ENCODE measurements around the gene DNASE2B. TPM values are rescaled to one million over a fixed set of nuclear protein-coding genes. Genes with fewer than 3 reads are reported as not detected.

Gene DNASE2B
- total RNA-seq, 2 donors from 2014 or later, result 0.85 to 8.6 TPM

GRCh38 chr1:84403347-84403746 lies 5.1 kb downstream of the DNASE2B start:
- intact Hi-C loops (cut with DNase I), result no loop called here
- 90% methylated on average over 2 of the region's 2 CpGs for WGBS
- no peak for DNase-seq (ENCODE audit: low spot score)
- peaks cover 4% of the 10 kb centered on the region for H3K4me1 ChIP-seq (replicated peaks)
- H3K9me3 ChIP-seq, result no peaks in the 10 kb centered on the region
- no peak for TF ChIP-seq POLR2A (IDR thresholded peaks at IDR 0.05)
- no peak for TF ChIP-seq POLR2AphosphoS5 (IDR thresholded peaks at IDR 0.05)
- TF ChIP-seq, protein P1, sequence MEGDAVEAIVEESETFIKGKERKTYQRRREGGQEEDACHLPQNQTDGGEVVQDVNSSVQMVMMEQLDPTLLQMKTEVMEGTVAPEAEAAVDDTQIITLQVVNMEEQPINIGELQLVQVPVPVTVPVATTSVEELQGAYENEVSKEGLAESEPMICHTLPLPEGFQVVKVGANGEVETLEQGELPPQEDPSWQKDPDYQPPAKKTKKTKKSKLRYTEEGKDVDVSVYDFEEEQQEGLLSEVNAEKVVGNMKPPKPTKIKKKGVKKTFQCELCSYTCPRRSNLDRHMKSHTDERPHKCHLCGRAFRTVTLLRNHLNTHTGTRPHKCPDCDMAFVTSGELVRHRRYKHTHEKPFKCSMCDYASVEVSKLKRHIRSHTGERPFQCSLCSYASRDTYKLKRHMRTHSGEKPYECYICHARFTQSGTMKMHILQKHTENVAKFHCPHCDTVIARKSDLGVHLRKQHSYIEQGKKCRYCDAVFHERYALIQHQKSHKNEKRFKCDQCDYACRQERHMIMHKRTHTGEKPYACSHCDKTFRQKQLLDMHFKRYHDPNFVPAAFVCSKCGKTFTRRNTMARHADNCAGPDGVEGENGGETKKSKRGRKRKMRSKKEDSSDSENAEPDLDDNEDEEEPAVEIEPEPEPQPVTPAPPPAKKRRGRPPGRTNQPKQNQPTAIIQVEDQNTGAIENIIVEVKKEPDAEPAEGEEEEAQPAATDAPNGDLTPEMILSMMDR (IDR thresholded peaks at IDR 0.05), result no peak
- H3K4me3 ChIP-seq, result no peak overlapping the region
- H3K27ac ChIP-seq, result no peak overlapping the region
- no peaks in the 10 kb centered on the region for H3K36me3 ChIP-seq
- no peaks in the 10 kb centered on the region for H3K27me3 ChIP-seq (replicated peaks; ENCODE audit: insufficient read depth)

GRCh38 chr1:84406346-84406861 lies 8.1 kb downstream of the DNASE2B start:
- H3K27ac ChIP-seq, result peak overlapping the region in 1 of 2 donors; percentile 51
- peaks cover 8% of the 10 kb centered on the region for H3K4me1 ChIP-seq (replicated peaks)
- H3K4me3 ChIP-seq, result no peak overlapping the region
- no peaks in the 10 kb centered on the region for H3K27me3 ChIP-seq (replicated peaks; ENCODE audit: insufficient read depth)
- 96% methylated on average over 1 of the region's 1 CpG for WGBS
- no peak for TF ChIP-seq POLR2AphosphoS5 (IDR thresholded peaks at IDR 0.05)
- TF ChIP-seq POLR2A (IDR thresholded peaks at IDR 0.05), result no peak
- TF ChIP-seq, protein P1 (IDR thresholded peaks at IDR 0.05), result no peak
- H3K36me3 ChIP-seq, result no peaks in the 10 kb centered on the region
- intact Hi-C loops (cut with DNase I), result no loop called here
- H3K9me3 ChIP-seq, result no peaks in the 10 kb centered on the region
- no peak for DNase-seq (ENCODE audit: low spot score)

DNA sequence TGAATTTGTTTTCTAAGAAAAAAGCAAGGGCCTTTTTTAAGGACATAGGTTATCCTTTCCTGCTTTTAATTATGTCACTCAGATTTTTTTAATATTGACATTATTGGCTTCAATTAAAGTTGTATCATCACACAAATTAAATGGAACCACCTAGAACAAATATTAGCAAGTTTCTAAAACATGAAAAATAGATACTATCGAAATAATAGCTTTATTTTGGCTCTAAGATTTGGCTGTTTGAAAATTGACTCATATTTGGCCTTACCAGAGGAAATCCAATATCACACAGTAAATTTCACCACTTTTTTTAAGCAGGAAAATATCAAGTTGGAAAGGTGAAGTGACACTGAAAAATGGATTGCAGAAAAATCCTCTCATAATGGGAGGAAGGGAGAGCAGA lies 9.2 kb downstream of the DNASE2B start:
- Histone ChIP-seq H3K4me1 (replicated peaks) (peaks cover 8% of the 10 kb centered on the region), H3K27ac (peak overlapping the region; percentile 6 to 51), H3K4me3 (no peak overlapping the region), H3K9me3 (no peaks in the 10 kb centered on the region), H3K27me3 (replicated peaks; ENCODE audit: insufficient read depth) (no peaks in the 10 kb centered on the region), H3K36me3 (no peaks in the 10 kb centered on the region)
- DNase-seq (ENCODE audit: low spot score), result no peak
- WGBS, result 42% methylated on average over 1 of the region's 1 CpG
- intact Hi-C loops (cut with DNase I), result no loop called here
- TF ChIP-seq POLR2A (IDR thresholded peaks at IDR 0.05) (no peak), POLR2AphosphoS5 (IDR thresholded peaks at IDR 0.05) (no peak)
- TF ChIP-seq, protein P1 (IDR thresholded peaks at IDR 0.05), result no peak

DNA sequence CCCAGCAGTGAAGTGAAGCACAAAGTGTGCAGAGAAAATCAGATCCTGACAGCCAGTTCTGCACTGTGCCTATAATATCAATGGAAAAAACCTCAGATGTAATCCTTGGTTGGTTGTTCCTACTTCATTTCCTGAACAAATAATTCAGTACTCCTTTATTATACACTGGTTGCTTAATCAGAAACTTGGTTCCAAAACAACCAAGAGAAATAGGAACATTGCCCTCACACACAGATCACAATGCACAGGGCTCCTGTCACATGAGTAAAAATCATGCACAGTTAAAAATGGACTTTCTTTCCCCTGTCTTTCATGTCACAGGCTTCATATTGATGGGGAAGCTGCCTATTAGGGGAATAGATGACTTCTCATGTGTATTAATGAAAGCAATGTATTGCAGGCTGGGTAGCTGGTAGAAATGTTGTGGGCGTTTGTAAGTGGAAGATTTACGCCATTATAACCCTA lies 9.7 kb downstream of the DNASE2B start:
- H3K4me1 ChIP-seq (replicated peaks), result peaks cover 8% of the 10 kb centered on the region
- TF ChIP-seq, protein P1 (IDR thresholded peaks at IDR 0.05), result no peak
- TF ChIP-seq POLR2AphosphoS5 (IDR thresholded peaks at IDR 0.05), result peak; percentile 71
- TF ChIP-seq POLR2A (IDR thresholded peaks at IDR 0.05), result no peak
- peak; percentile 27 for DNase-seq (ENCODE audit: low spot score)
- H3K9me3 ChIP-seq, result no peaks in the 10 kb centered on the region
- intact Hi-C loops (cut with DNase I), result no loop called here
- no peak overlapping the region for H3K4me3 ChIP-seq
- H3K27ac ChIP-seq, result peak overlapping the region; percentile 30 to 51
- H3K36me3 ChIP-seq, result no peaks in the 10 kb centered on the region
- WGBS, result 85% methylated on average over 2 of the region's 2 CpGs
- no peaks in the 10 kb centered on the region for H3K27me3 ChIP-seq (replicated peaks; ENCODE audit: insufficient read depth)

- peaks cover 8% of the 10 kb centered on the region for H3K4me1 ChIP-seq (replicated peaks)
- no peaks in the 10 kb centered on the region for H3K27me3 ChIP-seq (replicated peaks; ENCODE audit: insufficient read depth)
- TF ChIP-seq POLR2A (IDR thresholded peaks at IDR 0.05) (no peak), POLR2AphosphoS5 (IDR thresholded peaks at IDR 0.05) (no peak)
- TF ChIP-seq, protein P1 (IDR thresholded peaks at IDR 0.05), result no peak
- WGBS, result 12% methylated on average over 2 of the region's 2 CpGs
- H3K9me3 ChIP-seq, result no peaks in the 10 kb centered on the region
- intact Hi-C loops (cut with DNase I), result no loop called here
- no peaks in the 10 kb centered on the region for H3K36me3 ChIP-seq
- DNase-seq (ENCODE audit: low spot score), result no peak
- peak overlapping the region in 1 of 2 donors; percentile 3 for H3K4me3 ChIP-seq
- H3K27ac ChIP-seq, result peak overlapping the region in 1 of 2 donors; percentile 73
These were observed 11.6 kb downstream of the DNASE2B start for GRCh38 chr1:84409888-84410287.

All from prostate gland (tissue), 2 donors.